Measurements from ENCODE around the gene DENND2D.

Gene DENND2D

GRCh38 chr1:111179968-111180533 lies 20.4 kb downstream of the DENND2D start:
- no peak for DNase-seq (ENCODE audit: low read depth in 3 of 3)

DNA sequence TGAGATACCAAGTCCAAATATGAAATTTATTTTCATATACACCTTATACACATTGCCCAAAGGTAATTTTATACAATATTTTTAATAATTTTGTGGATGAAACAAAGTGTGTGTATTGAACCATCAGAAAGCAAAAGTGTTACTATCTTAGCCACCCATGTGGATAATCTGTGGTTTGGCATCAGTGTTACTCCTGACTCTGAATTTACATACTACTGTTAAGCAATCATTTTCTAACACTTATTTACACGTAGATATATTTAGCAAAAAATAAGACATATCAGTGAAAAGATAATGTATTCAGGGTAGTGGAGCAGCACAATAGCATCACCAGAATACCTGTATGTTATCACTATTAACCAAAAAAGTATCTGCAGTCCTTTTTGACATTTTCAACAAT lies 23.8 kb downstream of the DENND2D start:
- no peak for DNase-seq (ENCODE audit: low read depth in 3 of 3)

- no peak for DNase-seq (ENCODE audit: low read depth in 3 of 3)
These were observed 25.1 kb downstream of the DENND2D start for GRCh38 chr1:111175349-111175748.

DNA sequence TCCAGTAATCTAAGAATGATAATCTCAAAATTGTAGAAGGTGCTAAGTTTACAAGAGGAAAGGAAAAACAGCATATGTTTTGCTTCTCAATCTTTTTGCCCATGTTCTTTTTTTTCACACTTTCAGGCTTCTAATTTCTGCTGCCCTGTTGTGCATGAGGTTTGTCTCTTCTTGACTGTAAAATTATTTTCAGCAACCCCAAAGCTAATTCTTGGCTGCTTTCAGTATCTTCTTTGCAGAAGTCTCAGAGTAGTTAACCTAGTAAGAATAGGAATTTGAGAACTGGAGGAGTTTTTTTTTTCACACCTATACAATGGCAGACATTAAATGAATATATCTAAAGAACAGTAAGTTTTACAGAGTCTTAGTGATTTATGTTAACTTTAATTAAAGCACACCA lies 26.4 kb downstream of the DENND2D start:
- DNase-seq (ENCODE audit: low read depth in 3 of 3): no peak

- DNase-seq (ENCODE audit: low read depth in 3 of 3): no peak
These were observed 28.0 kb downstream of the DENND2D start for GRCh38 chr1:111172463-111172862.

DNA sequence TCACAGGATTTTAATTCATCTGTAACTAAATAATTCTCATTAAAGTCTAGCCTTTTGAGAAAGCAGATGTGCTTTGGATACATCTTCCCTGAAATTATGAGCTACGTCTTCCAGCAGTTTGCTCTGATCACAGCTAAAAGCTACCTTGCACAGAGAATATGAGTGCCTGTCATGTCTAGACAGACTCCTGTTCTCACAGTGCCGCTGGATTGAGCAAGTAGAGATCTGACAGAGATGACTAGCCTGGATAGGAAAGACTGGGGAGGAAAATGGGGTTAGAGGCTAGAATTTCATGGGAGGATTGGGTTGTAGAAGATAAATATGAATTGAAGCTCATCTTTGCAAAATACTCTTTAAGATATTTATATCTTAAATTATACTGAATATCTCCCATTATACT lies 36.3 kb downstream of the DENND2D start:
- no peak for DNase-seq (ENCODE audit: low read depth in 3 of 3)

GRCh38 chr1:111163363-111163762 lies 37.1 kb downstream of the DENND2D start:
- no peak for DNase-seq (ENCODE audit: low read depth in 3 of 3)

DNA sequence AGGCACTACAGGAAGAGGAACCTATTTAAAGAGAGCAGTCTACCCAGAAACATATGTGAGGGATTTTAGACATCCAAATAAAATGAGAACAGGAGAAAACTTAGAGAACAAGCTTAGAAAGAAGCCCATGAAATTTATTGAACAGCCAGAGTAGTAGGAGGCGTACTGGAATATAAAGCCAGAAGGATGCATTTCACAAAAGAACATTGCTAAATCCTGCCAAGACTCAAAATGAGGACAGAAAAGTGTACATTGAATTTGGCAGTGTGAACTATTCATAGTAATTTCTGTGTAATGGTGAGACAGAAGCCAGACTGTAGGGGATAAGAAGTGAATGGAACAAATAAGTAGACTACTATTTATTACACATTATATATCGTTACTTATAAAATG lies 38.0 kb downstream of the DENND2D start:
- DNase-seq (ENCODE audit: low read depth in 3 of 3): no peak

GRCh38 chr1:111161843-111162487 lies 38.5 kb downstream of the DENND2D start:
- DNase-seq (ENCODE audit: low read depth in 3 of 3): no peak

DNA sequence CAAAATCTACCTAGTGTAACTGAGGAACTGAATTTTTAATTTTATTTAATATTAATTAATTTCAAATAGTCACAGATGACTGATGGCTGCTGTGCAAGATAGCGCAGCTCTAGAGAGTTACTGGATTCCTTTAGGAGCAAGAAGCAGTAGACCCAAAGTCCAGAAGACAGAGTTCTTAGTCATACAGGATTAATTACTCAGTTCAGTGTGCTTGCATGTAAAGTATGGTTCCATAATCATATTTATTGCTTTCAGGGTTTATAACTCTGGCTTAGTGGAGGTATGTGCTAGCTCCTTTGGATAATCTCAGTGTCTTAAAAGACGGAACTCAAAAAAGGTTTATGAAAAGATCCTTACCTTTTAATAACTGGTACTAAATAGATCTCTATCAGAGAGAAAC lies 43.0 kb downstream of the DENND2D start:
- DNase-seq (ENCODE audit: low read depth in 3 of 3): no peak

- DNase-seq (ENCODE audit: low read depth in 3 of 3): no peak
These were observed 46.1 kb downstream of the DENND2D start for GRCh38 chr1:111154021-111154999.

- DNase-seq (ENCODE audit: low read depth in 3 of 3): no peak
These were observed 48.6 kb downstream of the DENND2D start for GRCh38 chr1:111151838-111152237.

DNA sequence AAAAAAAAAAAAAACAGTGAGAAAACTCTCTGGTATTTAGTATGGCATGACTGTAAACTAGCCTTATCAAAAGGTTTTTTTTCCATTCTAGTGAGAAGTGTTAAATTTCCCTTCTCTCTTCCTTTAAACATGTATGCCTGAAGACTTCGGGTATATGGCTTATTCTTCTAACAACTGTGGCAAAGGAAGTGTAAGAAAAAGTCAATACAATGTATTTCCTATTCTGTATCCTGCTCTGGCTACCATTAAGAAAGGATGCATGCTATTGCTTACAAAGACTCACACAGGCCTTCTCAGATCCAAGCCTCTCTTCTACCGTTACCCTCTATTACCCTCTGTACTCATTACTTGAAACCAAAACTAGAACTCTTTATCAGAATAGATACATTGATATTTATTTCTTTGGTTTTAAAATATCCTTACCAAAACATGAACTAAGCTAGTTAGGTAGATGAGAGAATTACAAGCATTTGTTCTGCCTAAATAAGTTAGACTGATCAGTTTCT lies 52.0 kb downstream of the DENND2D start:
- DNase-seq (ENCODE audit: low read depth in 3 of 3): no peak

GRCh38 chr1:111147948-111148347 lies 52.5 kb downstream of the DENND2D start:
- no peak for DNase-seq (ENCODE audit: low read depth in 3 of 3)

DNA sequence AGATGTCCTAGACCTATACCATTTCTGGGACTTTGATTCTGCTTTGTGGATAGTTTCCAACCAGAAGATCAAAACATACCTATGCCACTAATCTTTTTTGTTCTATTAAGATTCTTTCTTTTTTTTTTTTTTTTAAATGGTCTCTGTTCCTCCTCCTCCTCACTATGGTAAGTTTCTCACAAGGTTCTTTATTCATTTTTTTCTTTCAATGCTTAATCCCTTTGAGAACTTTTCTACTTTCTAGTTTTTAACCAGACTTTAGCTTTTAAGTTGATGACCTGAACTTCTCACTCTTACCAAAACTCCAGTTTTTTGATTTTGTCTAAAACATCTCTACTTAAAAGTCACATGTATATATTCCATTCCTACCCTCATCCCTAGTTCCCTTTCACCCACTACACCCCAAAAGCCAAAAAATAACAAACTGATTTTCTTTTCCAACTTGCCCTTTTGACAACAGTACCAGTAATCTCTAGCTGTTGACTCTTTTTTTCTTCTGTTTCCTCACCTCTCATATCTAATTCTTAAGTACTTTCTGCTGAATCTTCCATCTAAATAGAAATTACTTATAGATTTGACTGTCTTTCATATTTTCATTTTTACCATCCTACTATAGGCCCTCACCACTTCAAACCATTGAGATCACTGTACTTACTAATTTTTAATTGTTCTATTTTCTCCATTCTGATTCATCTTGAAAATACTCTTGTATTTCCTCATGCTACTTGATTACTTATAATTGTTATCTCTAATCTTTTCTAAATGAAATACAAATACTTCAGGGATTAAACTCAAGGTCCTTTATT lies 54.3 kb downstream of the DENND2D start:
- DNase-seq (ENCODE audit: low read depth in 3 of 3): no peak

- DNase-seq (ENCODE audit: low read depth in 3 of 3): no peak
These were observed 54.9 kb downstream of the DENND2D start for GRCh38 chr1:111145542-111145941.

GRCh38 chr1:111142356-111142975 lies 58.0 kb downstream of the DENND2D start:
- no peak for DNase-seq (ENCODE audit: low read depth in 3 of 3)

DNA sequence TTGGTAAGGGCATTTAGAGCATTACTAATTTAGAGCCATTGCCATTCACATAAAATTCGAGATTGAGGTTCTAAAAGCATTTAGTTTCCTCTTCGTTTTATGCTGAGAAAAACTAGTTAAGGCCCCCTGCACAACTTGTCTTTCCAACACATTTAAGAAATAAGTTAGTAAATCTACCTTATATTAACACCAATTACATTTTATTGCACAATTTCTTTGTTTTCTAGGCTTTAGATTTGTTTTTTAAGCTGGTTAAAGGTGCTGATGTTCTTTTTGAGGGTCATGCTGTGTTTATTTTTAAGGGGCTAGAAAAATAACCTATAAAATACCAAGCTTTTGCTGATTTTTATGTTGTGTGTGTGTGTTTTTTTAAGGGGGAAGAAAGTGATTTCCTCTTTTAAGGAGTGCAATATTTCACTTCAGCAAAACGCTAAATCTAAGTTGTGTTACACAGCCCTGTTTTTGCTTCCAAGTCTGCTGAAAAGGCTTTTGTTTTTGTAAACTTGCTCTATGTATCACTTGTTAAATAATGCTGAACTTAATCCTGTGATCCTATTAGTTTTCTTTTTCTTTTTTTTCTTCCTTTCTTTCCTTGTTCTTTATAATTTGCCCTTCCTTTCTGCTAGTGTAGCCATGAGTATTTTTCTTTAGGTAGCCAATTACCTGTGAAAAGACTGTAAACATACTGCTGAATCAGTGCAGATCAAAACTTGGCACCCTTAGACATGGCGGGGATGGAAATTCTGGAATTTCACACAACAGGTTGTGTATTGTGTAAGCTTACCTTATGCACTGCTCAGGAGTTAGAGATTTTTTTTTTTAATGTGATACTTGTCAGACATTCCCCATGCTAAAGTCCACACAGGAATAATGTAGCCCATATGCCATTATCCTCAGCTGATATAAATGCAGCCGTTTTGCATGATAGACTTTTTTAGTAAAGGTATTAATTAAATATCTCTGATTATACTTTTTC lies 58.9 kb downstream of the DENND2D start:
- no peak for DNase-seq (ENCODE audit: low read depth in 3 of 3)

DNA sequence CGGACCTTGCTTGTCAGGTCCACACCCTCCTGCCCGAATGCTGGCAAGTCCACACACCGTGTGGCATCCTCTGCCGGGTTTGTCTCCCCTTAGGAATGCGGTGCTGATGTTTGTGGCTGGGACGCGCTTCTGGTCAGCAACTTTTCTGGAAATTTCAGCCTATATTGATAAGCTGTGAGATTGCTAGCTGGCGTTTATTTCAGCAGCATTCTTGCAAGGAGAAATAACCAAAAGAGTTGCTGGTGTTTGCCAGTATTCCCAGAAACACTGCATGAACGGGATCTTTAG lies 59.8 kb downstream of the DENND2D start:
- DNase-seq (ENCODE audit: low read depth in 3 of 3): no peak

GRCh38 chr1:111139956-111140679 lies 60.3 kb downstream of the DENND2D start, which contains the start of the genes CEPT1 and DRAM2:
Gene CEPT1 (plus strand): TSS chr1:111140223. CDS start chr1:111147715, 7,492 bp downstream.
Gene DRAM2 (minus strand): TSS chr1:111140093. CDS start chr1:111131554, 8,539 bp downstream.
- DNase-seq (ENCODE audit: low read depth in 3 of 3): peak; percentile 80 to 91 (median 80)
